Measurements from ENCODE around the gene HTT. TPM values are rescaled to one million over a fixed set of nuclear protein-coding genes. Genes with fewer than 3 reads are reported as not detected.
"Not testable (repeated sequence)": the region's sequence is repeated elsewhere in the genome, so short reads cannot be mapped to it uniquely, and the experiment has no call there.

HTT gene
- total RNA-seq, 4 donors from 2014 or later: 28.9 to 141 (median 42.0) TPM

DNA sequence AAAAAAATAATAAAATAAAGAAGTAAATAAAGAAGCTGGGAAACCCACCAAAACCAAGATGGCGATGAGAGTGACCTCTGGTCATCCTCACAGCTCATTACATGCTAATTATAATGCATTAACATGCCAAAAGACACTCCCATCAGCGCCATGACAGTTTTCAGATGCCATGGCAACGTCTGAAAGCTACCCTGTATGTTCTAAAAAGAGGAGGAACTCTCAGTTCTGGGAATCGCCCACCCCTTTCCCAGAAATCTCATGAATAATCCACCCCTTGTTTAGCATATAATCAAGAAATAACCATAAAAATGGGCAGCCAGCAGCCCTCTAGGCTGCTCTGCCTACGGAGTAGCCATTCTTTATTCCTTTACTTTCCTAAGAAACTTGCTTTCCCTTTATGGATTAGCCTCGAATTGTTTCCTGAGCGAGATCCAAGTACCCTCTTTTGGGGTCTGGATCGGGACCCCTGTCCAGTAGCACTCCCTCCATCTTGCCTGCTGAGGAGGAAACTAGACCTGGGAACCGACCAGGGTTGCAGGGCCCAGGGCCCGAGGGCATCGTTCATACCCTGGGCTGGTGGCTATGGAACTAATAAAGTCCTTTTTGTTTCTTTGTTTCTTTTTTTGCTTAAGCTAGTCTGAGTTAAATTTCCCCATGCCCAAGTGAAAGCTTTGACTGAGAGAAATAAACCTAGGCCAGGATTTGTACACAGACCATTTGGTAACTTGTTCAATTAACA is 31.0 kb upstream of the HTT start:
- intact Hi-C loops (cut with DNase I; ENCODE audit: low total_unique reads): no loop called here
- peak in 1 of 2 donors; percentile 25 for DNase-seq (ENCODE audit: low spot score in 2 of 2)
- no peak overlapping the region for H3K4me3 ChIP-seq (ENCODE audit: low read depth, poor library complexity, severe bottlenecking)
- TF ChIP-seq POLR2A (IDR thresholded peaks at IDR 0.05): no peak
- WGBS, 2 donors: 88 to 91% methylated on average over 11 of the region's 11 CpGs

DNA sequence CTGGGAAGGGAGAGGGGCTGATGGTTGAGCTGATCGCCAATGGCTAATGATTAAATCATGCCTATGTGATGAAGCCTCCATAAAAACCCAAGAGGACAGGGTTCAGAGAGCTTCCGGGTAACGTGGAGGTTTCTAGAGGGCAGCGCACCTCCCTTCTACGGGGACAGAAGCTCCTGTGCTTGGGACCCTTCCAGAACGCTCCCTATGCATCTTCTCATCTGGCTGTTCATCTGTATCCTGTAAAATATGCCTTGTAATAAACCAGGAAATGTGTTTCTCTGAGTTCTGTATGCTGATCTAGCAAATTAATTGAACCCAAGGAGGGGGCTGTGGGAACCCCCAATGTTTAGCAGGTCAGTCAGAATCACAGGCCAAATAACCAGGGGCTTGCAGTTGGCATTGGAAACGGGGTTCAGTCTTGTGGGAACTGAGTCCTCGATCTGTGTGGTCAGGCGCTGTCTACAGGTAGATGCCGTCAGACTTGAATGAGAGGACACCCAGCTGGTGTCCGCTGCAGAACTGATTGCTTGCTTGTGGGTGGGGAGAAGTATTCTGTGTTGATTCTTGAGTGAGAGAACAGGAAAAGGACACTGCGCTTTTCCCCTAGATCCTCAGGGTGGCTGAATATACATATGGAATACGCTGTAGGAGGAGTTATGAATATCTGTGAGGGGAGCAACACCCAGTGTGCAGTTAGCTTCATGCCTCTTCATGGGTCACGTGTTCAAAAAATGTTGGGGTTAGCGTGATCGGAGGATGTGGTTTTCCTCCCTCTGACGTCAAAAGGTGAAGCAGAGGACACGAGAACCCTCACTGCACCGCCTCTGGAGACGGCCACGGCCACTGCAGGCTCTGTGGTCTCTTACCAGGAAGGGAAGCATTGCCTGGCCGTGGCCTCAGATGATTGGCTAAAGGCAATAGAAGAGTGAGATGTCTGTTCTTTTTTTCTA is 29.3 kb upstream of the HTT start:
- 75 to 79% methylated on average over 22 of the region's 22 CpGs for WGBS, 2 donors
- peak in 1 of 2 donors; percentile 91 for DNase-seq (ENCODE audit: low spot score in 2 of 2)
- intact Hi-C loops (cut with DNase I; ENCODE audit: low total_unique reads): no loop called here
- TF ChIP-seq, protein P1, sequence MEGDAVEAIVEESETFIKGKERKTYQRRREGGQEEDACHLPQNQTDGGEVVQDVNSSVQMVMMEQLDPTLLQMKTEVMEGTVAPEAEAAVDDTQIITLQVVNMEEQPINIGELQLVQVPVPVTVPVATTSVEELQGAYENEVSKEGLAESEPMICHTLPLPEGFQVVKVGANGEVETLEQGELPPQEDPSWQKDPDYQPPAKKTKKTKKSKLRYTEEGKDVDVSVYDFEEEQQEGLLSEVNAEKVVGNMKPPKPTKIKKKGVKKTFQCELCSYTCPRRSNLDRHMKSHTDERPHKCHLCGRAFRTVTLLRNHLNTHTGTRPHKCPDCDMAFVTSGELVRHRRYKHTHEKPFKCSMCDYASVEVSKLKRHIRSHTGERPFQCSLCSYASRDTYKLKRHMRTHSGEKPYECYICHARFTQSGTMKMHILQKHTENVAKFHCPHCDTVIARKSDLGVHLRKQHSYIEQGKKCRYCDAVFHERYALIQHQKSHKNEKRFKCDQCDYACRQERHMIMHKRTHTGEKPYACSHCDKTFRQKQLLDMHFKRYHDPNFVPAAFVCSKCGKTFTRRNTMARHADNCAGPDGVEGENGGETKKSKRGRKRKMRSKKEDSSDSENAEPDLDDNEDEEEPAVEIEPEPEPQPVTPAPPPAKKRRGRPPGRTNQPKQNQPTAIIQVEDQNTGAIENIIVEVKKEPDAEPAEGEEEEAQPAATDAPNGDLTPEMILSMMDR (IDR thresholded peaks at IDR 0.05): no peak
- no peak for TF ChIP-seq POLR2A (IDR thresholded peaks at IDR 0.05)
- no peak overlapping the region for H3K4me3 ChIP-seq (ENCODE audit: low read depth, poor library complexity, severe bottlenecking)

DNA sequence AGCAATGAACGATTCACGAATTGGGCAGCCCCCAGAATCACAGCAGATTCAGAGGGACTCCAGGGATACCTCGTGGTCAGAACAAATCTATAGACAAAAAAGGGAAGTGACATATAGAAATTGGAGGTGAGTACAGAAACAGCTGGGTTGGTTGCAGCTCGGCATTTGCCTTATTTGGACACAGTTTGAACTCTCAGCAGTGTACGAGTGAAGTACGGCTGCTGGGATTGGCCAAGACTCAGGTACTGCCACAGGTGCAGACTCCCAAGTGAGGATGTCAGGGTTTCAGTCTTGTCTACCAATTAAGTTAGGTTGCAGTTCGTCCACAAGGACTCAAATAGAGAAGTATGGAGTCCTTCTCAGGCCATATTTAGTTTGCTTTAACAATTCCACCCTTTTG is 28.3 kb upstream of the HTT start:
- 76 to 80% methylated on average over 7 of the region's 7 CpGs for WGBS, 2 donors
- intact Hi-C loops (cut with DNase I; ENCODE audit: low total_unique reads): no loop called here

DNA sequence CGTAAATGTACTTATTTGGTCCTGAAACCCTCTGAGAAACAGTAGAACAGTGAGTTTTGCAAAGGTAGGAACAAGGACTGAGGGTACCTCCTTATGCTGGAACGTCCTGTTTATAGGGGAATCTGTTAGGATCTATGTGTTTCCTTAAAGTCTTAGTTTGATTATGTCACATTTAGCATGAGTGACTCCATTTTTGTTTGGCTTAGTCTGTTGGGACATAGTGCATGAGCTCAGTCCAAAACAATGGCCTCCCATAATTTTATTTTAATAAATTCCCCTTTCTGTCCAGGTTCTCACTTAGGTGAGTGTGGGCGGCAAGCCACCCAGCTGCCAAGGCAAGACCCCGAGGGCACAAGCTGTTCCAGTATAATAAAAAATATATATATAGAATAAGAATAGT is 27.9 kb upstream of the HTT start:
- H3K4me3 ChIP-seq (ENCODE audit: low read depth, poor library complexity, severe bottlenecking): no peak overlapping the region
- intact Hi-C loops (cut with DNase I; ENCODE audit: low total_unique reads): no loop called here
- no peak for TF ChIP-seq POLR2A (IDR thresholded peaks at IDR 0.05)
- no peak for DNase-seq (ENCODE audit: low spot score in 2 of 2)
- WGBS, 2 donors: 86% methylated on average over 4 of the region's 4 CpGs

More for the DNA sequence above, 28.3 kb upstream of the HTT start:
- no peak overlapping the region for H3K4me3 ChIP-seq (ENCODE audit: low read depth, poor library complexity, severe bottlenecking)
- TF ChIP-seq, protein P1 (IDR thresholded peaks at IDR 0.05): no peak
- no peak for TF ChIP-seq POLR2A (IDR thresholded peaks at IDR 0.05)
- no peak for DNase-seq (ENCODE audit: low spot score in 2 of 2)

DNA sequence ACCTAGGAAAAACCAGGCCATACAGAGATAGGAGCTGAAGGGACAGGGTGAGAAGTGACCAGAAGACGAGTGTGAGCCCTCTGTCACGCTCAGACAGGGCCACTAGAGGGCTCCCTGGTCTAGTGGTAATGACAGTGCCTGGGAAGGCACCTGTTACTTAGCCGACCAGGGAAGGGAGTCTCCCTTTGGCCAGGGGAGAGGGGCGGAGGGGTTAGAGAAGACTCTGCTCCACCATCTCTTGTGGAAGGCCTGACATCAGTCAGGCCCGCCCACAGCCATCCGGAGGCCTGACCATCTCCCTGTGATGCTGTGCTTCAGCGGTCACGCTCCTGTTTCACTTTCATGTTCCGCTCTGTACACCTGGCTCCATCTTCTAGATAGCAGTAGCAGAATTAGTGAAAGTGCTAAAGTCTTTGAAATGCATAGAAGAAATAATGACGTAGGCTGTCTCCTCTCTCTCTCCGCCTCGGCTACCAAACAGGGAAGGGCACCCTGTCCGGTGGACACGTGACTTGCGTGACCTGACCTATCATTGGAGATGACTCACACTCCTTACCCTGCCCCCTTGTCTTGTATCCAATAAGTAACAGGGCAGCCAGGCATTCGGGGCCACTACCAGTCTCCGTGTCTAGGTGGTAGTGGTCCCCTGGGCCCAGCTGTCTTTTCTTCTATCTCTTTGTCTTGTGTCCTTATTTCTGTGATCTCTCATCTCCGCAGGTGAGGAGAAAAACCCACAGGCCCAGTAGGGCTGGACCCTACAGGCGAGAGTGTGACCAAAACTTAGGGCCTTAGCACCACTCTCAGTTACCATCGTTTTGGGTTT is 26.8 kb upstream of the HTT start:
- TF ChIP-seq, protein P1 (IDR thresholded peaks at IDR 0.05): no peak
- no peak for TF ChIP-seq POLR2A (IDR thresholded peaks at IDR 0.05)
- intact Hi-C loops (cut with DNase I; ENCODE audit: low total_unique reads): no loop called here
- 50 to 60% methylated on average over 20 of the region's 20 CpGs for WGBS, 2 donors
- no peak for DNase-seq (ENCODE audit: low spot score in 2 of 2)
- no peak overlapping the region for H3K4me3 ChIP-seq (ENCODE audit: low read depth, poor library complexity, severe bottlenecking)

DNA sequence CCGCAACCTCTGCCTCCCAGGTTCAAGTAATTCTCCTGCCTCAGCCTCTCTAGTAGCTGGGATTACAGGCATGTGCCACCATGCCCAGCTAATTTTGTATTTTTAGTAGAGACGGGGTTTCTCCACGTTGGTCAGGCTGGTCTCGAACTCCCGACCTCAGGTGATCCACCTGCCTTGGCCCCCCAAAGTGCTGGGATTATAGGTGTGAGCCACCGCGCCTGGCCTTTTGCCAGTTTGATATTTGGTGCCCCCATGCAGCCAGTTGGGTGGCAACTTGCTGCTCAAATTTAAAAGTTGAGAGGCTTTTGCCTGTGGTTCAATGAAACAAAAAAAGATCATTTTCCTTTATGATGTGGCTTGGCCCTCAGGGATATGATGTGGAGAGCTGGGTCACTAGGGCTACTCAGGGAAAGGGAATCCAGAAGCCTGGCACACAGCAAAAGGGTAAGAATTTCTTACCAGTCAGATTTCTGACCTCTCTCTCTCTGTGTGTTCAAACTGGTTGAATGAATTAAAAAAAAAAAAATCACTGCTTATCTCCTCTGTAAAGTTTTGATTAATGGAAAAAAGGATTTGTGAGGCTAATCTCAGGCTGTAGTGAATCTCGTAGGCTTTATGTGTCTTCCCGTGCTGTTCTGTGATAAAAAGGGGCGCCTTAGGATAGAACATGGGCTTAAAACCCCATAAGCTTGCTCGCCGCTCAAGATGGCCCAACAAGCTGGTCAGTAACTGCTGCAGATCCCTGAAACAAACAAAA is 23.2 kb upstream of the HTT start:
- WGBS, 2 donors: 82 to 84% methylated on average over 12 of the region's 12 CpGs

More for the DNA sequence above, 23.2 kb upstream of the HTT start:
- H3K4me3 ChIP-seq (ENCODE audit: low read depth, poor library complexity, severe bottlenecking); intact Hi-C loops (cut with DNase I; ENCODE audit: low total_unique reads): not testable (repeated sequence)
- peak in 1 of 2 donors; percentile 53 for DNase-seq (ENCODE audit: low spot score in 2 of 2)

All from lower leg skin (tissue), 4 donors.